ENCODE results near the gene UGT3A2.

- TF ChIP-seq, protein P1, sequence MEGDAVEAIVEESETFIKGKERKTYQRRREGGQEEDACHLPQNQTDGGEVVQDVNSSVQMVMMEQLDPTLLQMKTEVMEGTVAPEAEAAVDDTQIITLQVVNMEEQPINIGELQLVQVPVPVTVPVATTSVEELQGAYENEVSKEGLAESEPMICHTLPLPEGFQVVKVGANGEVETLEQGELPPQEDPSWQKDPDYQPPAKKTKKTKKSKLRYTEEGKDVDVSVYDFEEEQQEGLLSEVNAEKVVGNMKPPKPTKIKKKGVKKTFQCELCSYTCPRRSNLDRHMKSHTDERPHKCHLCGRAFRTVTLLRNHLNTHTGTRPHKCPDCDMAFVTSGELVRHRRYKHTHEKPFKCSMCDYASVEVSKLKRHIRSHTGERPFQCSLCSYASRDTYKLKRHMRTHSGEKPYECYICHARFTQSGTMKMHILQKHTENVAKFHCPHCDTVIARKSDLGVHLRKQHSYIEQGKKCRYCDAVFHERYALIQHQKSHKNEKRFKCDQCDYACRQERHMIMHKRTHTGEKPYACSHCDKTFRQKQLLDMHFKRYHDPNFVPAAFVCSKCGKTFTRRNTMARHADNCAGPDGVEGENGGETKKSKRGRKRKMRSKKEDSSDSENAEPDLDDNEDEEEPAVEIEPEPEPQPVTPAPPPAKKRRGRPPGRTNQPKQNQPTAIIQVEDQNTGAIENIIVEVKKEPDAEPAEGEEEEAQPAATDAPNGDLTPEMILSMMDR (IDR thresholded peaks at IDR 0.05), result no peak
- no peak for TF ChIP-seq POLR2AphosphoS5 (IDR thresholded peaks at IDR 0.05; ENCODE audit: insufficient read depth in 1 of 2, low read depth in 1 of 2)
These were observed 33.1 kb upstream of the UGT3A2 start for GRCh38 chr5:36099748-36100147.
